ENCODE results near the gene NCF1. TPM values are rescaled to one million over a fixed set of nuclear protein-coding genes. Genes with fewer than 3 reads are reported as not detected.
"Not testable (repeated sequence)": the region's sequence is repeated elsewhere in the genome, so short reads cannot be mapped to it uniquely, and the experiment has no call there.

NCF1 gene
- total and polyA plus RNA-seq, 5 donors from 2014 or later: 3.1 to 7.2 (median 4.4) TPM

DNA sequence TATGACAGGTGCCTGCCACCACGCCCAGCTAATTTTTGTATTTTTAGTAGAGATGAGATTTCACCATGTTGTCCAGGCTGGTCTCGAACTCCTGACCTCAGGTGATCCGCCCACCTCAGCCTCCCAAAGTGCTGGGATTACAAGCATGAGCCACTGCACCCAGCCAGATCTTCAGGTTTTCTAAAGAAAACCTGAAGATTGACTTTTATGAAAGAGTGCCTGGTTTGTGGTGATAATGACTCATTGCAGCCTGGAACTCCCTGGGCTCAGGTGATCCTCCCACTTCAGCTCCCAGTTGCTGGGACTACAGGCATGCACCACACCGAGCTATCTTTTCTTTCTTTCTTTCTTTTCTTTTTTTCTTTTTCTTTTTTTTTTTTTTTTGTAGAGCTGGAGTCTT lies 24.8 kb downstream of the NCF1 start:
- ATAC-seq (ENCODE audit: low read depth in 2 of 2); H3K36me3 ChIP-seq (ENCODE audit: control insufficient read depth, insufficient read depth, low read length); H3K27ac ChIP-seq (ENCODE audit: insufficient read depth, low read length, poor library complexity, severe bottlenecking); DNase-seq; H3K27ac Mint-ChIP-seq; H3K9me3 ChIP-seq (ENCODE audit: control insufficient read depth in 2 of 2, low read length in 2 of 2); H3K4me1 Mint-ChIP-seq; H3K9me3 Mint-ChIP-seq; H3K4me3 Mint-ChIP-seq; H3K27me3 Mint-ChIP-seq; H3K36me3 Mint-ChIP-seq; H3K4me1 ChIP-seq (ENCODE audit: control insufficient read depth, insufficient read depth, low read length, poor library complexity, severe bottlenecking); H3K4me3 ChIP-seq (ENCODE audit: low read depth, low read length); H3K27me3 ChIP-seq (ENCODE audit: control insufficient read depth, insufficient read depth, low read length): not testable (repeated sequence)

DNA sequence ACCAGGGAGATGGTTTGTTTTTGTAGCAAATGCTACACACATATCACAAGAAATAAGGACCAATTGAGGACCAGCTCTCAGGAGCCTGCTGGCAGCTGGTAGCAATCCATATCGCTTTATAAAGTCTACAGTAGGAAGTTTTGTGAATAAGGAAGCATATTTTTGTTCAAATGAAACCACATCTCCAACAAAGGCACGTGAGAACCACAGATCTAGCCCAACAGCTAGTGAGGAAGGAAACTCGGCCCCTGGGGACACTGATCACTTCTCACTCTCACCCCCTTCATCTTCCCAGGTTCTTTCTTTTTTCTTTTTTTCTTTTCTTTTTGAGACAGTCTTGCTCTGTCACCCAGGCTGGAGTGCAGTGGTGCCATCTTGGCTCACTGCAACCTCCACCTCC lies 42.1 kb downstream of the NCF1 start:
- not testable (repeated sequence) for ATAC-seq (ENCODE audit: low read depth in 2 of 2); H3K27me3 Mint-ChIP-seq; H3K4me1 ChIP-seq (ENCODE audit: control insufficient read depth, insufficient read depth, low read length, poor library complexity, severe bottlenecking); H3K27ac Mint-ChIP-seq; H3K36me3 Mint-ChIP-seq; DNase-seq; H3K9me3 Mint-ChIP-seq; H3K4me3 Mint-ChIP-seq; H3K4me1 Mint-ChIP-seq; H3K27ac ChIP-seq (ENCODE audit: insufficient read depth, low read length, poor library complexity, severe bottlenecking); H3K4me3 ChIP-seq (ENCODE audit: low read depth, low read length); H3K36me3 ChIP-seq (ENCODE audit: control insufficient read depth, insufficient read depth, low read length); H3K9me3 ChIP-seq (ENCODE audit: control insufficient read depth in 2 of 2, low read length in 2 of 2); H3K27me3 ChIP-seq (ENCODE audit: control insufficient read depth, insufficient read depth, low read length)

DNA sequence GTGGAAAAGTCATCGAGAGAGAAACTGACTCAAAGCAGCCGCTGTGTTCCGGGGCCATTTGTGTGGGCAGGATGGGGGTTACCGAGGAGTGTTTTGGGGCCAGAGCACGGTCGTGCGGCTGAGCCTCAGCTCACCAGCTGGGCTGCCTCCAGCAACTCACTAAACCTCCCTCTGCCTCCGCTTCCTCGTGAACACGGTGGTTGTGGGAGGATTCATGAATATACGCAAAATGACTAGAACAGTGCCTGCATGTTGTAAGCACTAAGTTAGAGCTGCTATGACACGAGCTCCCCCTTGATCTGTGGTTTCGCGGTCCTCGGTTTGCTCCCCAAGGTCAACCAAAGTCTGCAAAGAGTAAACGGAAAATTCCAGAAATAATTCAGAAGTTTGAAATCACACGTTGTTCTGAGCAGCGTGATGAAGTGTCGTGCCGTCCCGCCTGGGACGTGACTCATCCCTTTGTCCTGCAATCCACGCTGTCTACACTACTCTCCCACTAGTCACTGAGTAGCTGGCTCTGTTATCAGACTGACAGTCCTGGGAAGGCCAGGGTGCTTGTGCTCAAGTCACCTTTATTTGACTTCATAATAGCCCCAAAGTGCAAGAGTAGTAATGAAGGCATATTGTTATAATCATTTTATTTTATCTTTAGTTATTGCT lies 46.5 kb downstream of the NCF1 start:
- ATAC-seq (ENCODE audit: low read depth in 2 of 2): peak in 1 of 2 donors; percentile 42
- H3K27me3 Mint-ChIP-seq; H3K27ac ChIP-seq (ENCODE audit: insufficient read depth, low read length, poor library complexity, severe bottlenecking): not testable (repeated sequence)

DNA sequence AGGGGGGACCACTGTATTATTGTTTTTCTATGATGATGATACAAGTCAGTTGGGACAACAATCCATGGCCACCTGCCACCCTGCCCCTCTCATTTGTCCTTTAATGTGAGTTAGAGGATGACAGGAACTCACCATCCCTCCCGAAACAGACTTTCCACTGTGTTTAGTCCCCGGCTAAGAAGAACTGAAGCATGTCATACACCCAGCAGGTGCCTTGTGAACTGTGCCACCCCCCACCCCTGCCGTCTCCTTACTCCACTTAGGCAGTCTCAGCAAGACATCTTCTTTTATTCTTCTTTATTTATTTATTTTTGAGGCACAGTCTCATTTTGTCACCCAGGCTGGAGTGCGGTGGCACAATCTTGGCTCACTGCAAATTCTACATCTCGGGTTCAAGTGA lies 47.4 kb downstream of the NCF1 start:
- not testable (repeated sequence) for H3K27me3 ChIP-seq (ENCODE audit: control insufficient read depth, insufficient read depth, low read length); H3K27ac Mint-ChIP-seq; H3K4me1 Mint-ChIP-seq; H3K4me1 ChIP-seq (ENCODE audit: control insufficient read depth, insufficient read depth, low read length, poor library complexity, severe bottlenecking); H3K27ac ChIP-seq (ENCODE audit: insufficient read depth, low read length, poor library complexity, severe bottlenecking); H3K4me3 ChIP-seq (ENCODE audit: low read depth, low read length); H3K4me3 Mint-ChIP-seq; ATAC-seq (ENCODE audit: low read depth in 2 of 2); H3K36me3 Mint-ChIP-seq; H3K36me3 ChIP-seq (ENCODE audit: control insufficient read depth, insufficient read depth, low read length); H3K9me3 Mint-ChIP-seq; H3K9me3 ChIP-seq (ENCODE audit: control insufficient read depth in 2 of 2, low read length in 2 of 2); DNase-seq; H3K27me3 Mint-ChIP-seq

More for the DNA sequence above, 46.5 kb downstream of the NCF1 start:
- not testable (repeated sequence) for H3K9me3 Mint-ChIP-seq; DNase-seq; H3K4me3 Mint-ChIP-seq; H3K4me1 Mint-ChIP-seq; H3K4me1 ChIP-seq (ENCODE audit: control insufficient read depth, insufficient read depth, low read length, poor library complexity, severe bottlenecking); H3K36me3 ChIP-seq (ENCODE audit: control insufficient read depth, insufficient read depth, low read length); H3K4me3 ChIP-seq (ENCODE audit: low read depth, low read length); H3K36me3 Mint-ChIP-seq; H3K27me3 ChIP-seq (ENCODE audit: control insufficient read depth, insufficient read depth, low read length); H3K9me3 ChIP-seq (ENCODE audit: control insufficient read depth in 2 of 2, low read length in 2 of 2); H3K27ac Mint-ChIP-seq

DNA sequence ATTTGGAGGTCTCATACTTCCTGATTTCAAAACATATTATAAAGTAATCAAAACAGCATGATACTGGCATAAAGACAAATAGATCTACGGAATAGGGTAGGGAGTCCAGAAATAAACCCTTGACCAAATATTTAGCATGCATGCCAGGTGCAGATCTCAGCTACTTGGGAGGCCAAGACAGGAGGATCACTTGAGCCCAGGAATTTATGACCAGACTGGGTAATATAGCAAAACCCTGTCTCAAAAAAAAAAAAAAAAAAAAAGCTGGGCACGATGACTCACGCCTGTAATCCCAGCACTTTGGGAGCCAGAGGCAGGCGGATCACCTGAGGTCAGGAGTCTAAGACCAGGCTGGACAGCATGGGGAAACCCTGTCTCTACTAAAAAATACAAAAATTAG lies 56.1 kb downstream of the NCF1 start:
- H3K9me3 Mint-ChIP-seq: not testable (repeated sequence)

DNA sequence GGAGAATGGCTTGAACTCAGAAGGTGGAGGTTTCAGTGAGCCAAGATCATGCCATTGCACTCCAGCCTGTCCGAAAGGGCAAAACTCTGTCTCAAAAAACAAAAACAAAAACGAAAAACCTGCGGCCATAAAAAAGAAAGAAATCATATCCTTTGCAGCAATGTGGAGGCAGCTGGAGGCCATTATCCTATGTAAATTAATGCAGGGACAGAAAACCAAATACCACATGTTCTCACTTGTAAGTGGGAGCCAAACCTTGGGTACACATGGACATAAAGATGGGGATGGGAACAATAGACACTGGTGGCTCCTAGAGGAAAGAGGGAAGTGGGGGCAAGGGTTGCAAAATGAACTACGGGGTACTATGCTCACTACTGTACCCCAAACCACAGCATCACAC lies 56.6 kb downstream of the NCF1 start:
- not testable (repeated sequence) for H3K27me3 ChIP-seq (ENCODE audit: control insufficient read depth, insufficient read depth, low read length); H3K36me3 ChIP-seq (ENCODE audit: control insufficient read depth, insufficient read depth, low read length); H3K27me3 Mint-ChIP-seq; H3K36me3 Mint-ChIP-seq; H3K4me1 ChIP-seq (ENCODE audit: control insufficient read depth, insufficient read depth, low read length, poor library complexity, severe bottlenecking); H3K27ac Mint-ChIP-seq; H3K9me3 ChIP-seq (ENCODE audit: control insufficient read depth in 2 of 2, low read length in 2 of 2); ATAC-seq (ENCODE audit: low read depth in 2 of 2); H3K4me1 Mint-ChIP-seq; H3K27ac ChIP-seq (ENCODE audit: insufficient read depth, low read length, poor library complexity, severe bottlenecking); H3K4me3 ChIP-seq (ENCODE audit: low read depth, low read length); DNase-seq; H3K9me3 Mint-ChIP-seq; H3K4me3 Mint-ChIP-seq

More for the DNA sequence above, 56.1 kb downstream of the NCF1 start:
- not testable (repeated sequence) for H3K27ac Mint-ChIP-seq; H3K4me1 Mint-ChIP-seq; H3K9me3 ChIP-seq (ENCODE audit: control insufficient read depth in 2 of 2, low read length in 2 of 2); H3K4me3 Mint-ChIP-seq; DNase-seq; H3K4me1 ChIP-seq (ENCODE audit: control insufficient read depth, insufficient read depth, low read length, poor library complexity, severe bottlenecking); H3K36me3 ChIP-seq (ENCODE audit: control insufficient read depth, insufficient read depth, low read length); H3K27me3 ChIP-seq (ENCODE audit: control insufficient read depth, insufficient read depth, low read length); H3K4me3 ChIP-seq (ENCODE audit: low read depth, low read length); H3K27me3 Mint-ChIP-seq; H3K27ac ChIP-seq (ENCODE audit: insufficient read depth, low read length, poor library complexity, severe bottlenecking); ATAC-seq (ENCODE audit: low read depth in 2 of 2); H3K36me3 Mint-ChIP-seq

Other genes with a start within 250 kb of the NCF1 start
- 125 TPM for gene GTF2I, start 116.3 kb upstream of the NCF1 start, total RNA-seq
- 10 to 100 TPM; 37.7 to 47.6 (median 40.6) TPM for gene GTF2I, start 116.3 kb upstream of the NCF1 start, polyA plus RNA-seq
- 10.4 TPM for gene GTF2IRD2, start 77.6 kb downstream of the NCF1 start, total RNA-seq
- gene GTF2IRD2, start 77.6 kb downstream of the NCF1 start, polyA plus RNA-seq: 10 to 100 TPM in 3 of 4 donors, 1 to 10 TPM in 1; 9.5 to 18.8 (median 14.6) TPM
- gene CASTOR2, start 190.7 kb downstream of the NCF1 start, total RNA-seq: 9.8 TPM
- 1 to 10 TPM in 1 of 4 donors, under 1 TPM in 3; 0.31 to 1.7 (median 0.78) TPM for gene CASTOR2, start 190.7 kb downstream of the NCF1 start, polyA plus RNA-seq

All from CD4-positive, CD25-positive, alpha-beta regulatory T cell (primary cell).